Peyer's patch (tissue), 4 donors: ENCODE data around the gene RNF168.

Source experiments
- POLR2A ChIP-seq, 2 donors: fragments of 450-650 bp; IDR thresholded peaks; one replicate each; pipeline ENCODE4 v1.5.1; 2017; ENCODE audit warnings: antibody characterized with exemption in 2 of 2, mild to moderate bottlenecking in 2 of 2, moderate library complexity in 2 of 2
- TF ChIP-seq, protein P1 (sequence below), 6 experiments: fragments of 450-650 bp in 4 of 6; fragments of 200-600 bp in 2 of 6; sonication (generic) in 1 of 6; IDR thresholded peaks; one replicate each; pipeline ENCODE4 v1.5.1; 2017 to 2019; ENCODE audit warnings: antibody characterized with exemption in 6 of 6, mild to moderate bottlenecking in 3 of 6, moderate library complexity in 1 of 6

DNA sequence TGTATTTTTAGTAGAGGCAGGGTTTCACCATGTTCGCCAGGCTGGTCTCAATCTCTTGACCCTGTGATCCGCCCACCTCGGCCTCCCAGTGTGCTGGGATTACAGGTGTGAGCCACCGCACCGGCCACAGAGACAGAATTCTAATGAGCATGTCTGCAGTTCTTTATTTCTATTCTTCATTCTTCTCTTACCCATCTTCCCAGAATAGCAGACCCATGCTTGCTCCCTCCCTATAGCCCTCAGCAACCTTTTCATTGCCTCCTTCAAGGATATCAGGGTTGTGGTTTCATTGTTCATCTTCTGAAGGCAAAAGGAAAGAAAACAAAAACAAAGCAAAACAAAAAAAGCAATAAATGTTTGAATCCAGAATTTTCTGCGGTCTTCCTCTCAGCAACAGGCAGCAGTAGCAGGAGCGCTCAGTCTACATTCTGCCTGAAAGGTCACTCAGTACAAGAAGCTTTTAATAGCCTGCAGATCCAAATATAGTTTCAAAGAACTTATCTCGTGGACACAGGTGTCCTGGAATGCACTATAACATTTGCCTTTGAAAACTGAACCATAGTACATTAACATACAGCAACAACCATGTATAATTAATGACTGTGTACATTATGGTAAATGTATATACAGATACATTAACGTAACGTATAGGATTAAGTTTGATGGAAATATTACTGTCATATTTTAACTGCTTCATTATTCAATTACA lies 11.5 kb upstream of the RNF168 start, which contains the start of gene SMCO1:
- TF ChIP-seq POLR2A (IDR thresholded peaks at IDR 0.05), result no peak
- TF ChIP-seq, protein P1, sequence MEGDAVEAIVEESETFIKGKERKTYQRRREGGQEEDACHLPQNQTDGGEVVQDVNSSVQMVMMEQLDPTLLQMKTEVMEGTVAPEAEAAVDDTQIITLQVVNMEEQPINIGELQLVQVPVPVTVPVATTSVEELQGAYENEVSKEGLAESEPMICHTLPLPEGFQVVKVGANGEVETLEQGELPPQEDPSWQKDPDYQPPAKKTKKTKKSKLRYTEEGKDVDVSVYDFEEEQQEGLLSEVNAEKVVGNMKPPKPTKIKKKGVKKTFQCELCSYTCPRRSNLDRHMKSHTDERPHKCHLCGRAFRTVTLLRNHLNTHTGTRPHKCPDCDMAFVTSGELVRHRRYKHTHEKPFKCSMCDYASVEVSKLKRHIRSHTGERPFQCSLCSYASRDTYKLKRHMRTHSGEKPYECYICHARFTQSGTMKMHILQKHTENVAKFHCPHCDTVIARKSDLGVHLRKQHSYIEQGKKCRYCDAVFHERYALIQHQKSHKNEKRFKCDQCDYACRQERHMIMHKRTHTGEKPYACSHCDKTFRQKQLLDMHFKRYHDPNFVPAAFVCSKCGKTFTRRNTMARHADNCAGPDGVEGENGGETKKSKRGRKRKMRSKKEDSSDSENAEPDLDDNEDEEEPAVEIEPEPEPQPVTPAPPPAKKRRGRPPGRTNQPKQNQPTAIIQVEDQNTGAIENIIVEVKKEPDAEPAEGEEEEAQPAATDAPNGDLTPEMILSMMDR (IDR thresholded peaks at IDR 0.05), result no peak
